GM18519 (cell line): ENCODE measurements around the gene SP140L.
"Not testable (repeated sequence)": the region's sequence is repeated elsewhere in the genome, so short reads cannot be mapped to it uniquely, and the experiment has no call there.

ENCODE experiments used
- ATAC-seq: cut with Tn5 transposase; IDR thresholded peaks from one replicate; pipeline ENCODE4 v1.9.1; 2021; ENCODE audit warnings: mild to moderate bottlenecking, moderate library complexity; ENCODE audit not compliant: unreplicated experiment, low FRiP score

The SP140L gene

DNA sequence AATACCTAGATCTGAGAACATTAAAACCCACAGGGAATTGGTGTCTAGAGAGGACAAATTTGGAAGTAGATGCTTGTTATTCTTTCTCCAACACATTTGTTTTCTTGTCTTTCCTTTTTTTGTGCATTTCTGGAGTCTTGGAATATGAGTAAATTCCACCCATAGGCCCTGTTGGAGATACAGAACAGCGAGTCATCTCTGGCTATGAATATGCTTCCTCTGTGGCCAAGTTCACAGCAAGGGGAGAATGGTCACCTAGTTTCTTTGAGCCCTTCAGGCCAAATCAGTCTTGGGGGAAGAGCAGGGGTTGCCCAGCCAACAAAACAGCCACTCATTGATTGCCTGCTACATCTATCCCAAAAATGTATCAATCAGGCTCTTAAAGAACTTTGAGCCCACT is 31.3 kb downstream of the SP140L start:
- no peak for ATAC-seq

DNA sequence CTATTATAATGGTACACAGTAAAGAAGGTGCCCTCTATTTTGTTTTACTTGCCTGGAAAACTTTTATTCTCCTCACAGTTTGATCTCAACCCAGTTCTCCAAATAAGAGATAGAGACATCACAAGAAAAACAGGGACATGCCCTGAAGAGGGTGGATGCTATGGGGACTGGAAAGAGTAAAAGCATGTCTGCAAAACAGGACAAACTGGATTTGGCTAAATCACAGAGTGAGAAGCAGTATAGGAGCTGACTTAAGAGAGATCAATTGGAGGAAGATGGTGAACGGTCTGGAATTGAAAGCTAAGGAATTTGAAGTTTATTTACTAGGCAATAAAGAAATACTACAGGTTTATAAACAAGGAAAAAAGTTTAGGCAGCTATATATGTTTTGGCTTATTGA is 33.0 kb downstream of the SP140L start:
- ATAC-seq, result no peak

DNA sequence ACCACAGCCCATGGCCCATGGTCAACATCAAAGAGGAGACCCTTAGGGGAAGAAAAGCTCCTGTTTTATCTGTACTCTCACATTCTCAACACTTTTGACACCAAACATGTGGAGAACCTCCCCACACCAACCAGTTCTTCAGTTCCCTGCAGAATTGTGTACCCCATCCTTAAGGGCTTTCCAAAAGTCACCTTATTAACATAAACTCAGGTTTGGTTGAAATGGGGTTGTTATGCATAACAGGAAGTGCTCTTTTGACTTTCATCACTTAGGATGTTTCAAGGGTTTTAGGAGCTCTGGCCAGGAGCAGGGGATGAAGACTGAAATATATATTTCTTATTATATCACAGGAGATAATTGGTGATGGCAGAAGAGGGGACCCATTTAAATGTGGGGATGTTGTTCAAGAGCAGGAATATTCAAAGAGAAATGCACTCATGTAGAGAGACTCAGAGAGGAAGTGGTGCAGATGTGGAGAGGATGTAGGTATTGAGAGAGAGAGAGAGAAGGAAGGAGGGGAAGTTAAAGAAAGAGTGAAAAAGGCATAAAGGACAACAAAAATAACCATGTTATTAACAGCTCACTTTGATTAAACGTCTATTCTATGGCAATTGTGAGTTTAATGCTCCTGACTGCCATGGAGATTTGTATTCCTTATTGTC is 35.2 kb downstream of the SP140L start:
- ATAC-seq, result no peak

DNA sequence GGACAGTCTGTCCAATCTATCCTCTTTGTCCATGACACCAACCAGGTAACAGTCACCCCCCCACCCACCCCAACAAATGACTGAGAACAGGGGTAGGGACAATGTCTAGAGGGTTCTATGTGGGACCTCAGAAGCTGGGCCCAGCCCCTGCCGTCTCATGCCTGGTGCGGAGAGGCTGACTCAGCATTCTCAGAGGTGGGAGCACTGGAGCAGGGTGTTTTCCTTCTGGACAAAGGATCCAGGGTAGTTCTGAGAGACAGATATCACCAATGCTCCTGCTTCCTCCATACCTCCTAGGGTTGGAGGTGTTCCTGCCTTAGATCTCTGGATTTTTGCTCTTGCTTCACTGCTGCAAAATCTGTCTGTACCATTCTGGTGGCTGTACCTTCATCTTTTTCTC is 55.1 kb downstream of the SP140L start:
- ATAC-seq, result no peak

DNA sequence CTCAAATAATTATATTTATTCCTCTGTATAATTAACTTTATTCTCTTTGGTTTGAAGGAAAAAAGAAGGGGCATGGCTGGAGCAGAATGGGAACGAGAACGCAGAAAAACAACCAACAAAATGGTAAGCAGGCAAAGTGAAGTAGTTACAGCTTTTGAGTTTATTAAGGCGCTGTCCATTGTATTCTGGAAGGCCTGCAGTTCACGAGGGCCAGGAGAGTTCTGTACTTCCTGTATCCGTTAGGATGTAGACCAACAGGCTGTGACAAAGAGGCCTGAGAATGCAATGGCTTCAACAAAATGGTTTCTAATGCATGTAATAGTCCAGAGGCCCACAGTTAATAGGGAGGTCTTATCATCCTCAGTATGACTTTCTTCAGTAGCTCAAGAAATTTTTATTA is 56.5 kb downstream of the SP140L start:
- no peak for ATAC-seq

DNA sequence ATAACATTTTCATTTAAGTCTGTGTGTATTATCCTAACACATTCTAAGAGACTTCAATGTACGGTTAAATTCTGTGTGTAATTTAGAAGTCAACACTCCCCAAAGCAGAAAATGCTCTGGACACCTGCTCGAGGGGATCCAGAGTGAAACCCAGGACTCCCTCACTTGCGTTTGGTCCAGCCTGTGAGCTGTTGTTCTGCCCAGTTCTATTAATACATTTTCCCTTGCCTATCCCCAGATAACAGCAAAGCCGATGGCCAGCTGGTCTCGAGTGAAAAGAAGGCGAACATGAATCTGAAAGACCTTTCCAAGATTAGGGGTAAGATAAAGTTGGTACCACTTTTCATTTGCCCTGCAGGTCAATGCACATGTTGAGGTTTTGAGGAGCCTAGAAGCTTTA is 58.0 kb downstream of the SP140L start:
- ATAC-seq, result no peak

DNA sequence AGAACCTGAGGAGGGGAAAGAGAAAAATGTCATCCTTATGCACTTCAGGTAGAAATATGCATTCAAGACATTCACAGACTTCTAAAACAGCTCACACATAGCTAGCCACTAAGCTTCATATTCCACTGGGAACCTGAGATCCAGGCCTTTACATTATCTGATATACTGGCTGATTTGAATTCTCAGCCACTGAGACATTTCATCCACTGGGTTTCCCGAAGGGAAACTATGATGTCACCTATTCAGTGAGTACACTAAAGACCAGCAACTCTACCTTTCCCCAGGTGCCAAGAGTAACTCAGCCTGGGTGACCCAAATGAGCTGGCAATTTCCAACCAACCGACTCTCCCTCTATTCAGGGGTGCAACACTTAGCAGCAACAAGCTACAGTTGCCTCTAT is 67.3 kb downstream of the SP140L start:
- ATAC-seq, result no peak

DNA sequence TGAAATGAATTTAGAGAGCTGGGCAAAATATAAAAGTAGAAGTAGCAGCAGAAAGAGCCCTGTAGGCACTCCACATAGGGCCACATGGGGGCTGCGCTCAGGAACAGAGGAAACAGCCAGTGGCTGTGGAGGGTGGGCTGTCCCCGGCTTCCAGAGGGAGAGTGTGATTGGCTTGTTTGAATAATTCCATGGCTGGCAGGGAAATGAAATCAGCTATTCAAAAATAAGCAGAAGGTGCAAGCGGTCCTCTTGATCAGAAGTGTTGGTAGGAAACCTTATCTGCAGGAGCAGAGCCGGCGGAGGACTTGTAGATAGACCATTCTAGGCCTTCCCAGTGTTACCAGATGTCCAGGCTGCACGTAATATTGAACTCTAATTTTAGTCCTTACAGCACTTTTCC is 71.7 kb downstream of the SP140L start:
- ATAC-seq, result not testable (repeated sequence)

DNA sequence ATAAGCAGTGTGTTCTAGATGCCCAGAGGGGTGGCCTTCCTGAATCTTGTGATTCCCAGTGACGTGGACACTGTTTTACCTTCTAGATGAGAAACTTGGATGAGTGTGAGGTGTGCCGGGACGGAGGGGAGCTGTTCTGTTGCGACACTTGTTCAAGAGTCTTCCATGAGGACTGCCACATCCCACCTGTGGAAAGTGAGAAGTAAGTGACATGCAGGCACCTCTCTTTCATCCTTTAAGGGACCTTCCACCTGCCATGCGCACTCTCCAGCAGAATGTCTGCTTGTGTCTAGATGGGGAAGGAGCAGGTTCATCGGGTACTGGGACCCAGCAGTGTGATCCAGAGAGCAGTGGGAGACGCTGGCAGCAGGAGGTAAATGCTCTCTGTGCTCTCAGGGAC is 73.0 kb downstream of the SP140L start:
- no peak for ATAC-seq

DNA sequence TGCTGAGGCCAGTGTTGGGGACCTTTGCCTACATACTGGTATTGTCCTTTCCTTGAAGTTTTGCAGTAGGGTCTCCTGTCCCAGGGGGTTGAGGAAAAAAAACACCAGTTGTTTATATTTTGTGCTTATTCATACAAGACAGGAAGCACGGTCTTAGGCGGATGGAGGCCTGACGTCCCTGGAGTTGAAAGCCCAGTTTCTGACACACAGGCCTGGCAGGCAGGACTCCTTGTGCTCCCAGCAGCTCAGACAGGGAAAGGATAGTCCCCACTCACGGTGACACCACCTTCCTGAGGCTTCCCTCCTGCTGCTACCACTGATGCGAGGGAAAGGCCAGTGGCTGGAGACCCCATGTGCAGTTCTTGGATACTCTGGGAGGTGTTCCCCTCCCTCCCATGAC is 73.5 kb downstream of the SP140L start:
- ATAC-seq, result no peak

DNA sequence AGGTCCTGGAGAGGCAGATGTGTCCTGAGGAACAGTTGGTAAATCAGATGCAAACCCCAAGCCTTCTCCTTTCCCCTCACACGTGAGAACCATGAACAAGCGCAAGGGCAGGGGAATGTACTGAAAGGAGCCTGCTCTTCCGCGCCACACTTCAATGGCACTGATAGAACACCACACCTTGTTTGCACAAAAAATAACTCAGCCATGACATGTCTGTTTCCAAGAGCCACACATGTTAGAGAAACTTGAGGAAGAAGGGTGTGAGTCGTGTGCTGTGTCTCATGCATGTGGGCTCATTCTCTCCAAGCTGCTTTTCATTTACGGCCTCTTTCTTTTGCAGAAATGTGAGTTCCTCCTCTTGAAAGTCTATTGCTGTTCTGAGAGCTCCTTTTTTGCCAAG is 74.0 kb downstream of the SP140L start:
- not testable (repeated sequence) for ATAC-seq

DNA sequence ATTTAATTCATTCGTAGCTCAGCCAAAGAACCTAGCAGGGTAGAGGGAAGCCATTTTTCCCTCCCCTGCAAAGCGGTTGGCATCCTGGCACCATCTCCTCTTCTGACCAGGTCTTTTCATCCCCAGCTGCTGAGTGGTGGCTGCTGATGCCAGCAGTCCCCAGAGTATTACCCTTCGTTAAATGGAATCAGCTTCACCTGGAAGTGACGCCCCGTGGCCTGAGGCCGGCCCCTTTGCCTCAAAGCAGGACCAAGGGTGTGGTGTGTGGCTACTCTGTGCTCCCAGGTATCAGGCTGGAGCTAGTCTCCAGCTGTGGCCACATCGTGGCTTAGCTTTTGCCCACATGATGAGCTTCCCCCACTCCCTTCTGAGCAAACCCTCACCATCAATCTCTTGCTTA is 76.8 kb downstream of the SP140L start:
- no peak for ATAC-seq

DNA sequence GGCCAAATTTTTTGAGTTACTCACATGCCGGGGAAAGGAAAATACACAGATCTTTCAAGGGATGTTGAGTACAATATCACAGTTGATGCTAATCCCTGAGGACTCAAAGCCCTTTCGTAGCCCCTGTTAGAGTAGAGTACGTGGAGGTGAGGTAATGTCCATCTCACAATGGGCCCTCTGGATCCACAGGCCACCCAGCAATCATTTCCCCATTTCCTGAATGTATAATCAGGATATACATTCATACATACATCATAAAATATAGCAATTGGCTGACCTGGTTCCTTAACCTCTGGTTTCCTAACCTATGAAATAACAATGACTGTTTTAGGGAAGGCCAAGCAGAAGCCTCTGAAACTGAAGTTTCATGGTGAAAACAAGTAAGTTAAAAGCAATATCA is 78.8 kb downstream of the SP140L start:
- ATAC-seq, result no peak

DNA sequence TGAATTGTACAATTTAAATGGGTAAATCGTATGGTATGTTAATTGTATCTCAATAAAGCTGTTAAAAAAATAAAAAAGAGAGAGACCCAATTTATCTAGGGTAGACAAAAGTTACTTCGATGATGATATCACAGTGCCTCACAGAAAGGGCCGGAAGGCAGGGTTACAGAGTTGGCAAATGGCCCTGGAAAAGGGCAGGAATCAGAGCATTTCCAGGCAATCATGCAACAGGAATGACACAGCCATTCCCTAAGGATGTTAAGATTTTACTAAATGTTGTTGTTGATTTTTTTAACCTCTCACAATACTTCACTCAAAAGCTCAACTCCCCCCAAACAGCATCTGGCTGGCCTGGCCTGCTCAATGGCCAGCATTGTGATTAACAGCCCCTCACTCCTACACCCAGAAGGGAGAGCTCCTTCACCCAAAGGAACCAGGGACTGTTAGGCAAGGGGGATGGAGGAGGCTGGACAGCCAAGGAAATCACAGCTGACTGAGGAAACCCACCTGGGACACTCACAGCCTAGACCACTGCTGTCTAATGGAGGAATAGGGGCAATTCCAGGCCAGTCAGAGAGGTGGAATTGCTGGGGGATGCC is 81.3 kb downstream of the SP140L start:
- ATAC-seq, result no peak

DNA sequence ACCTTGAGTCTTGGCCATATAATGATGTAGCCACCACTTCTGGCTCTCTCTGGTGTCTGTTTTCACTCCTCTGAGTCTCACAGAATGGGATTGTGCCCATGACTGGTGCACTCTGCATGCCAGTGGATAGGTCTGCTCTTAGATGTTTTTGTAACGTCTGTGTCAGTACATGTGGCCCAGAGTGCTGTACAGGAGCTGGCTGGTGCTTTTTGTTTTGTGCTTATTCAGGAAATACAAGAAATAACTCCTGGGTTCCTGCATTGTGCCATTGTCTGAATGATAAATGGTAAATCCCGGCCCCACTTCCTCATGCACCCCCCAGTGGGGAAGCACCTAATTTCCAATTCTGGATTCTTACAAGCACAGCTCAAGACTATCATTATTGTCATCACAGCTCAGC is 82.3 kb downstream of the SP140L start:
- not testable (repeated sequence) for ATAC-seq

DNA sequence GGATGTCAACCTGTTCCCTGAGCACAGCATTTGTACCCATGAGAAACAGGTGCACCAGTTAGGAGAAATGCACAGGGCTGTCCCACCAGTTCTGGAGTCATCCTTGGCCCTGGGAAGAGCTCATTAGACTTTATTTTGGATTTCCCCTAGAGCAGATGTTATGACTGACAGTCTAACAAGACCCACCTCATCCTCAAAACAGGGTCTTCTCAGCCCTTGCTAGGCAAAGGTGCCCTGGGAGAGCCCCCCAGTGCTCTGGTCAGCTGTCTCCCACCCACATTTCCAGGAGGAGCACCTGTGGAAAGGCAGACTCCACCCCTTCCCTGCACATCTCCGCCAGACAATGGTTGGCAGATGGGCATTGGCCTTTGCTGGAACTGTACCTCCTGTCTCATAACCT is 83.3 kb downstream of the SP140L start:
- ATAC-seq, result no peak

DNA sequence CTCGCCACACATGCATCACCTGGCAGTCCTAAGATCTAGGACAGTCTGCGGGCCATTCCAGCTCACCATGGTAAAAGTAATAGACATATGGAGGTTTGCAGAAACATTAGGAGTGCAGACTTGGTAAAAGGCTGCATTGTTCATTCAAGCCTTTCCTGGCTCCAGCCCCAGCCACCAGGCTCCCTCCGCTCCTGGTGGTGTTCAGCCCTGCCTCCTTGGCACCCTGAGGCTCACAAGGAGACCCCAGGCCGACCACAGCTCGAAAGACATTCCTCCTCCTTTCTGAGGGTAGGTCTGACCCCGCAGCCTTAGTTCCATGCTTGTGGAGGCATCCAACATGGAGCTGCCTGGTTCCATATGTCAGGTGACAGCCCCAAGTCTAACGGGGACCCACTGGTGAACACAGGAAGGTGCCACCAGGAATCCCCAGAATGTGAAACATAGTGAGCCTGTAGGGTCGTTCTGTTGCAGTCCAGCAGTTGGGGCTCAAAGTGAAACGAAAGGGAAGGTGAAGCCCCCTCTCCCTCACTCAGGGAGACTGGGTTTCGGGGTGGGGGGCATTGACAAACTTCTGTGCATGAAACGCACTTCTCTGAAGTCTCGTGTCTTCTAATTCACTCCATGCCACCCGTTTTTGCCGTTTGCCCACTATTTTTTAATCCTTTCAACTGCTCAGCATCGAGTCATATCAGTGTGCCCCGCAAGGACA is 84.0 kb downstream of the SP140L start:
- no peak for ATAC-seq

DNA sequence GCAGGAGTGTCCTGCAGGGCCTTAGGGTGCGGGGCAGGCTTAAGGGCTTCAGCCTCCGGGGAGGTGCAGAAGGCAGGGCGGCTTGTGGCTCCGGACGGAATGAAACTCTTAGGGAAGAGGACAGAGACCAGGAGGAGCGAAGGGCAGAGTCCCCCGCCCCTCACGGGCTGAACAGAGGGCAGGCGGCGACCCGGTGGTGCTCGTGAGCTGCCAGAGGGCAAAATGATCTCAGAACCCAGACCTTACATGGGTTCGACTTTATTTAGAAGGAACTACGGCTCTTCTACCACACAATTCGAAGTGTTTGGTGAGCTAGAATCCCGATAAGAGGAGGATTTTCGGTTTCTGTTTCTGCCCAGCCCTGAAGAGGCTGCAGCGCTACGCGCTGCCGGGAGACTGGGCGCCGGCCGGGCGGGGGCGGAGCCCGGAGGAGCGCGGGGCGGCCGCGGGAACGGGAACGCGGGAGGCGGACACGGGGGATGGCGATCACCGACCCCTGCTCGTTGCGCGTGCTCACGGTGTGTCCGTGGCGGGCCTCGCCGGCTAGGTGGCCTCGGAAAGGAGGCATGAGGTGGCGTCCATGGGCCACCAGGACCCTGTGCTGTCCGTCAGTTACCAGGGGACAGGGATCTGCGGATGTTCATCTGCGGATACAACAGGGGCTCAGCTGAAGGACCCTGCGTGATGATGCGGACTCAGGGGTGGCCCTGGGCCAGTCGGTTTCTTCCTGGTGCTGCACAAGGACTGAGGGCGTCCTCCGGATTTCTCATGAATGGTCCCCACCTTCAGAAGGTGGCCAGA is 84.8 kb downstream of the SP140L start:
- peak; percentile 41 for ATAC-seq

DNA sequence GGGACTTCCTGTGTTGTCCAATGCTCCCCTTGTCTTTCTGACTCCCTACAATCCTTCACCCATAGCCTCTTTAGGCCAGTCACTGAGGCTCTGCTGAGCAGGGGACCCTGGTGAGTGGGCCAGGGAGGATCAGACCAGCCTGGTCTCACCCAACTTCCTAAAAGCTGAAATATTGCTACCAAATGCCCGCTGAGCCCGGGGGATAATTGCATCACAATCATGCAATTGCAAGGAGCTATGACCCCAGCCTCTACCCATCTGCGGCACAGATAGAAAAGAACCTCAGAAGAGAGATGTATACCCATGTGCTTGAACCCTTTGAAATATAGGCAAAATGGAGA is 85.3 kb downstream of the SP140L start:
- ATAC-seq, result no peak

DNA sequence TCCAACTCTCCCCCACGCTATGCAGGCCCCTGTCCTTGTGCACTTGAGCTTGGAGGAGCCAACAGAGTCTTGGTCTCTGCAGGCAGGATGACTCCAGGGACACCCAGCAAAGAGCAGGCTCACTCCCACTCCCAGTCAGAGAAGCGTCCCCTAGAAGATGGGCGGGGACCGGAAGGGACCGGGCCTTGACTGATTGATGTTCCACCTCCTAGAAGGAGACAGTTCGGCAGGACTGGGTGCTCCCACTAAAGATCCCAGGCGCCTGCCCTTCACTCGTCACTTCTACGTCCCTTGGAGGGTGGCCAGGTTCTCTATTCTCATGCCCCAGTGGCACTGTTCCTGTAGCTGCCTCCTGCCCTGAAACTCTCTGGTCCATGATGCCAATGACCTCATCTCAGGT is 85.9 kb downstream of the SP140L start:
- ATAC-seq, result no peak

DNA sequence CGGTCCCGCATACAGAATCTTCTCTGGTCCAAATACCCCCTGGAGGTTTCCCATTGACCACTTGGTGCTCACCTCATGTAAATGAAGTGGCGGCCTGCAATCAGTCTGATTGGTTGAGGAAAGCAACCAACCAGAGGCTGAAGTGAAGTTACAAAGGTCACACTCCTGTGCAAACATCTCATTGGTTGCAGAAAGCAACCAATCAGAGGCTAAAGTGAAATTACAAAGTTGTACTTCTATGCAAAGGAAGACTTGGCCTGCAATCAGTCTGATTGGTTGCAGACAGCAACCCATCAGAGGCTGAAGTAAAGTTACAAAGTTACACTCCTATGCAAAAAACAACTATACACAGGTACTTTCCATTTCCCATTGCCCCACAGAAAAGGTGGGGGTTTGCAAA is 86.5 kb downstream of the SP140L start:
- no peak for ATAC-seq
